ENCODE data around the gene BRWD1.

Gene BRWD1

DNA sequence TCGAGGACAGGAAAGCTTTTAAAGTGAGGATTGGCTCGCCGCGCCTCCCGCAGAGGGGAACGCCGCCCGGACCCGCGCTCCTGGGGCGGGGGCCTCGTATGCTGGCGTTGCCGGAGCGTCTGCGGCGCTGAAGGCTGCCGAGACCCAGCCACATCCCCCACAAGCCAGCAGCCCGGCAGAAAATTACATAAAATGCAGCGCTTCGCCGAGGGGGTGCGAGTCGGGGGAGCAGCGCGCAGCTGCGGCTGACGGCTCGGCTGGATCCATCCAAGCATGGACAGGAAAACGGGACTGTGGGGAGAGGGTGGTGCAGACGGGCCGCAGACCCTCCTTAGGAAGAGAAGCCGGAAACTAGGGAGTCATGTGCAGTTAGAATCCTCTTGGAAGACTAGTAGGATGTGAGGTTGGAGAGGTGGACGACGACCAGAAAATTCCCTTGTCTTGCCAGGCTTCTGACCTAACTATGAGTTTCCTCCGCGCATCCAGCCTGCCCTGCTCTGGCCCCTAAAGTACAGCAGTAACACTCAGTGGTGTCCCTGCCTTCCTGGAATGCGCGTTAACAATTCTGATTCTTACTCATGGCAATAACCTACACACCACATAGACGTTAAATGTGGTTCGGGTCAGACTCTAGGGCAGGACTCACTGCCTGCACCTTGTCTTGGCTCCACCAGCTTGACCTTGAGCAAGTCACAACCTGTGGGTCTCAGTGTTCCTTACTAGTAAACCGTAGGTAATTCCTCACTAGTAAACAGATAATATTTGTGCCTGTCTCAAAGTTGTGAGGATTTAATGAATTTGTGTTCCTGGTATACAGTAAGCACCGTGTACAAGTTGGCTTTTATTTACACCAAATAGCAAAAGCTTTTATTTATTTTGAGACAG is 953 bp upstream of the BRWD1 start:
- Histone ChIP-seq H3K4me3 (ENCODE audit: low read length) (peak overlapping the region; percentile 90), H3K36me3 (ENCODE audit: insufficient read depth, low read length) (no peaks in the 10 kb centered on the region), H3K4me1 (ENCODE audit: control insufficient read depth, insufficient read depth, low read length) (peaks cover 12% of the 10 kb centered on the region), H3K4me2 (ENCODE audit: low read length) (peak overlapping the region; percentile 96), H3K9me3 (replicated peaks; ENCODE audit: low read length) (no peaks in the 10 kb centered on the region), H3K27me3 (ENCODE audit: control insufficient read depth, insufficient read depth, low read length) (no peaks in the 10 kb centered on the region), H3K9ac (ENCODE audit: low read depth, low read length) (peak overlapping the region; percentile 95)

DNA sequence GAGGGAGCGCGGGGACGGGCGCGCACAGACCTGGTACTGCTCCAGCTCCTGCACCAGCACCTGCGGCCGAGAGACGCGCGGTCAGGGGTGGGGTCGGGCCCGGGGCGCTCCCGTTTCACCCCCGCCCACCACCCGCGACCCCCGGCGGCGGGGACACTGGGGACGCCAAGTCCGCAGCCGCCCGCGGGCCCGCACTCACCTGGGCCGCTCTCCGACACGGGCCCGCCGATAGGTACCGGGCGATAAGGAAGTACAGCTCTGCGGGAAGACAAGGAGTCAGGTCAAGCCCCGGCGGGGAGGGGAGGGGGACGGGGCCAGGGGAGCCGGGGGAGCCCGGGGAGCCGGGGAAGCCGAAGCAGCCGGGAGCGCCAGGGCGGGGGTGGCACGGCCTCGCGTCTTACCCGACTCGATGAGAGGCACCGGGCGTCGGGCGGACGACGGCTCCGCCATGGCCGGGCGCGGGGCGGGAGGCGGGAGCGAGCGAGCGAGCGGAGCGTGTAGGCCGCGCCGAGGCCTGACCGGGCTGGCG is 326 bp downstream of the BRWD1 start:
- peak overlapping the region; percentile 96 for H3K4me2 ChIP-seq (ENCODE audit: low read length)
- H3K4me1 ChIP-seq (ENCODE audit: control insufficient read depth, insufficient read depth, low read length): peaks cover 12% of the 10 kb centered on the region
- peak overlapping the region; percentile 95 for H3K9ac ChIP-seq (ENCODE audit: low read depth, low read length)
- no peaks in the 10 kb centered on the region for H3K27me3 ChIP-seq (ENCODE audit: control insufficient read depth, insufficient read depth, low read length)
- no peaks in the 10 kb centered on the region for H3K9me3 ChIP-seq (replicated peaks; ENCODE audit: low read length)
- peak overlapping the region; percentile 90 for H3K4me3 ChIP-seq (ENCODE audit: low read length)
- peaks cover 3% of the 10 kb centered on the region for H3K36me3 ChIP-seq (ENCODE audit: insufficient read depth, low read length)

DNA sequence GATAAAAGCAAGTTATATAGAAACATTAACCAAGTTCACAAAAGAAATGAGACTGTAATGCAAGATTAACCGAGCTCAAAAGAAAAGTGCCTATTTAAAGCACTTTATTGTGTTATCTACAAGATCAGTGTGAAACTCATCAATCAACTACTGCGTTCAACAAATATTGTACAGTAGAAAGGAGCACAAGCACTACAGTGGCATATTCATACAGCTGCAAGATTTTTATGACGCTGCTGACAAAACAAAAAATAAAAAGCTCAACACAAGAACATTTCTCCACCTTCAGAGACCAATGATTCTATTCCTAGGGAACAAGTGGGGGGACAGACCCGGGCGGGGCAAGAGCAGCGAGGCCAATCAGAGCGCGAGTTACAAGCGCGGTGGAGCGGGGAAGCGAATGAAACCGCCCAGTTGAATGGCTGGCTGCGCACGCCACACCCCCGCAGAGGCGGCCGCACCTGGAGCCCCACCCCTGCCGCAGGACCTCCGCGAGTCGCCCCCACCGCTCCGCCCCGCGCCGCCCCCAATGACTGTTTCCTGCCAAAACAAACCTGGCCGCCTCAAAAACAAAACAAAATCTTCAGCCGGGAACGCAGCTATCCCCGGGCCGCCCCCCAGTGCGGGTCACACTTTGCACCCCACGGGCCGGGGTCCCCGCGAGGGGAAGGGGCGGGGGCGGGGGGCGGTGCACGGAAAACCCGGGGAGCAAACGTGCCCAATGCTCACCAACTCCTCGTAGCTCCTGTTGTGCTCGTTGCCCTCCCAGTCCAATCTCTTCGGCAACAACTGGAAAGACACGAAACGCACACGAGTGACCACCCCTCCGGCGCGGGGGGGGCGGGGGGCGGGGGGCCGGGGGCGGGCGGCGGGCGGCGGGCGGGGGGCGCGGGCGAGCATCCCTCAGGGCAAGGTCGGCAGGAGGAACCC is 1.1 kb downstream of the BRWD1 start:
- no peaks in the 10 kb centered on the region for H3K9me3 ChIP-seq (replicated peaks; ENCODE audit: low read length)
- H3K4me2 ChIP-seq (ENCODE audit: low read length): peak overlapping the region; percentile 96
- H3K4me1 ChIP-seq (ENCODE audit: control insufficient read depth, insufficient read depth, low read length): peaks cover 12% of the 10 kb centered on the region
- no peaks in the 10 kb centered on the region for H3K27me3 ChIP-seq (ENCODE audit: control insufficient read depth, insufficient read depth, low read length)
- H3K36me3 ChIP-seq (ENCODE audit: insufficient read depth, low read length): peaks cover 3% of the 10 kb centered on the region
- H3K9ac ChIP-seq (ENCODE audit: low read depth, low read length): peak overlapping the region; percentile 95
- peak overlapping the region; percentile 90 for H3K4me3 ChIP-seq (ENCODE audit: low read length)

DNA sequence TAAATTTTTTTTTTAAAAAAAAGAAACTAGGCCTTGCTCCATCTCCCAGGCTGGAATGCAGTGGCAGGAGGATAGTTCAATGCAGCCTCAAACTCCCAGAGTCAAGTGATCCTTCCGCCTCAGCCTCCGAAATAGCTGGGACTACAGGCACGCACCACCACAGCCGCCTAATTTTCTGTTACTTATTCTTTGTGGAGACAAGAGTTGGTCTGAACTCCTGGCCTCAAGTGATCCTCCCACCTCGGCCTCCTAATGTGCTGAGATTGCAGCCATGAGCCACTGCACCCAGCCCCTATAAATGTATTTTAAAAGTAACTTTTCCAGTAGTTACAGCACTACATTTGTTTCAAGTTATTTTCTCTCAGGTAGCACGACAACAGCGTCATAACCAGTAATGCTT is 2.3 kb downstream of the BRWD1 start:
- Histone ChIP-seq H3K4me1 (ENCODE audit: control insufficient read depth, insufficient read depth, low read length) (peaks cover 12% of the 10 kb centered on the region), H3K4me3 (ENCODE audit: low read length) (no peak overlapping the region), H3K27me3 (ENCODE audit: control insufficient read depth, insufficient read depth, low read length) (no peaks in the 10 kb centered on the region), H3K9me3 (replicated peaks; ENCODE audit: low read length) (no peaks in the 10 kb centered on the region), H3K4me2 (ENCODE audit: low read length) (no peak overlapping the region), H3K9ac (ENCODE audit: low read depth, low read length) (no peak overlapping the region), H3K36me3 (ENCODE audit: insufficient read depth, low read length) (peaks cover 3% of the 10 kb centered on the region)

DNA sequence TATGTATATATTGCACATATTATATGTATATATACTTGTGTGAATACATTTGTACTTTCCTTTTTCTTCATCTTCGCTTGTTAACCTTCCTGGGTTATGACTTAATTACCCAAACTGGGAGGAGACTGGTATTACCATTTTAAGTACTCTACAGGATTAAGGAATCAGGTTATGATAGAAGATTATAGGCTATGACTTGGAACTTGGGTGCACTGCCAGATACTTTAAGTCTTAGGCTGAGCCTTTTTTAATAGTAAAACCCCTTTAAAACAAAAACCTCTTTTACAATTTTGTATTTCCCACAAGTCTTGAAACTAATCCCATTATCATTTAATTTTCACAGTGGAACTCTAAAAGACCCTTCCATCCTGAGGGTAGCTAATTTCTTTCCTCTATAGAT is 6.0 kb downstream of the BRWD1 start:
- peaks cover 7% of the 10 kb centered on the region for H3K36me3 ChIP-seq (ENCODE audit: insufficient read depth, low read length)
- no peak overlapping the region for H3K9ac ChIP-seq (ENCODE audit: low read depth, low read length)
- no peak overlapping the region for H3K4me3 ChIP-seq (ENCODE audit: low read length)
- no peaks in the 10 kb centered on the region for H3K9me3 ChIP-seq (replicated peaks; ENCODE audit: low read length)
- peaks cover 6% of the 10 kb centered on the region for H3K4me1 ChIP-seq (ENCODE audit: control insufficient read depth, insufficient read depth, low read length)
- no peak overlapping the region for H3K4me2 ChIP-seq (ENCODE audit: low read length)
- no peaks in the 10 kb centered on the region for H3K27me3 ChIP-seq (ENCODE audit: control insufficient read depth, insufficient read depth, low read length)

DNA sequence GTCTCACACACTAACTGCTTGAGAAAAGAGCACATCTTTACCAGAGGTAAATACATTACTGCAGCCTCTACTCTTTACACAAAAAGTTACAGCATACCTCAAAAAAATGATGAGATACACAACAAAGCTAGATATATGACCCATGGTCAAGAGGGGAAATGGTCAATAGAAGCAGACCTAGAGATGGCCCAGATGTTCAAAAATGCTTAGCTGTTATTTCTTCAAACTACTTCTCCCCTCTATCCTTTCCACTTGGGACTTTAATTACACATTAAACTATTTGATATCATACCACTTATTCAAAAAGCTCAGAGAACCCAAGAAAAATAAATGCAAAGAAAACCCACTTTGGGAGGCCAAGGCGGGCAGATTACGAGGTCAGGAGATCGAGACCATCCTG is 12.8 kb downstream of the BRWD1 start:
- no peak overlapping the region for H3K4me3 ChIP-seq (ENCODE audit: low read length)
- H3K9ac ChIP-seq (ENCODE audit: low read depth, low read length): no peak overlapping the region
- H3K36me3 ChIP-seq (ENCODE audit: insufficient read depth, low read length): peaks cover 36% of the 10 kb centered on the region
- no peaks in the 10 kb centered on the region for H3K4me1 ChIP-seq (ENCODE audit: control insufficient read depth, insufficient read depth, low read length)
- no peak overlapping the region for H3K4me2 ChIP-seq (ENCODE audit: low read length)
- H3K9me3 ChIP-seq (replicated peaks; ENCODE audit: low read length): no peaks in the 10 kb centered on the region
- H3K27me3 ChIP-seq (ENCODE audit: control insufficient read depth, insufficient read depth, low read length): no peaks in the 10 kb centered on the region

DNA sequence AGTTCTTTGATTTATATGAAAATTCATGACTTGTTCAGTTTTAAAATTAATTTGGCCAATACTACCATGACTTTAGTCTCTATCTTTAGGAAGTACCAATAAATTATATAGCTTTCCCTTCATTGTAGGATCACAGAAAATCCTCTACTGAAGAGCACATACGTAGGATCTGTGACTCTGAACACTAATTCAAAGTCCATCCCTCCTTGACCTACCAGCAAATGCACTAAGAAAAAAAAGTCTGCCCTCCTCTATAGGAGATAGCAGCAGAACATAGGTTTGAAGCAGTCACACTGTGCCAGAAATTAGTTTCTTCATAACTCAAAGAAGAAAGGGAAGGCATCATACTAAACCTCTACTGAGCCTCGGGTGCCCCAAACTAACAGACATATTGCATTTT is 16.5 kb downstream of the BRWD1 start:
- H3K4me2 ChIP-seq (ENCODE audit: low read length): no peak overlapping the region

DNA sequence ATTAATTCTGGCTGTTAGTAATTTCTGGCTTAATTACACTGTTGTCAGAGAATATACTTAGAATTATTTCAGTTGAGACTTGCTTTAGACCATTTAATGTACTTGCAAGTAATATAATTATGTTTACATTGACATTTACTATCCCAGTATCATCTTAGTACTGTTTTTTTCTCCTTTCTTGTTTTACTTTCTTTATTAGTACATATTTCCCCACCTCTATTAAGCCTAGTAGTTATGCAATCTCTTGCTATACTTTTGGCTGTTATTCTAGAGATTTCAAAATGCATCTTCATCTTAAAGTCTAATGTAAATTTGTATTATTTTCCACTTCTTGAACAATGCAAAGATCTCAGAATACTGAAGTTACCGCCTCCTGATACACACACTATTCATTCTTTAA is 24.4 kb downstream of the BRWD1 start:
- Histone ChIP-seq H3K9ac (ENCODE audit: low read depth, low read length) (no peak overlapping the region), H3K27me3 (ENCODE audit: control insufficient read depth, insufficient read depth, low read length) (no peaks in the 10 kb centered on the region), H3K4me3 (ENCODE audit: low read length) (no peak overlapping the region), H3K36me3 (ENCODE audit: insufficient read depth, low read length) (peaks cover 71% of the 10 kb centered on the region), H3K4me2 (ENCODE audit: low read length) (no peak overlapping the region), H3K4me1 (ENCODE audit: control insufficient read depth, insufficient read depth, low read length) (no peaks in the 10 kb centered on the region), H3K9me3 (replicated peaks; ENCODE audit: low read length) (no peaks in the 10 kb centered on the region)

More for the DNA sequence above, 16.5 kb downstream of the BRWD1 start:
- Histone ChIP-seq H3K36me3 (ENCODE audit: insufficient read depth, low read length) (peaks cover 64% of the 10 kb centered on the region), H3K4me1 (ENCODE audit: control insufficient read depth, insufficient read depth, low read length) (no peaks in the 10 kb centered on the region), H3K9ac (ENCODE audit: low read depth, low read length) (no peak overlapping the region), H3K4me3 (ENCODE audit: low read length) (no peak overlapping the region), H3K9me3 (replicated peaks; ENCODE audit: low read length) (no peaks in the 10 kb centered on the region), H3K27me3 (ENCODE audit: control insufficient read depth, insufficient read depth, low read length) (no peaks in the 10 kb centered on the region)

DNA sequence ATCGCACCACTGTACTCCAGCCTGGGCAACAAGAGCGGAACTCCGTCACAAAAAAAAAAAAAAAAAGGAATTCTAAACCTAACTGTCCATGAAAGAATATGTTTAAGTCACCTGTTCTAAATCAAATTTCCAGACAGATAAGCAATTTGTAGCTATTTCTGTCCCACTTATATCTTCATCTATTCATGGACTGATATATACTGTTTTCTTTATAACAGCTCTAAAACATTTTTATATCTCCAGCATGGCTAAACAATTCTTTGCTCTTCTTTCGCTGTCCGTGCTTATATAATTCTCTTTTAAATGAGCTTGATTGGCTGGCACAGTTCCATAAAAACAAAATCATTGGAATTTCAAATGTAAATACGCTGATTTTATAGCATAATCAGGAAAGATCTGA is 30.5 kb downstream of the BRWD1 start:
- Histone ChIP-seq H3K4me1 (ENCODE audit: control insufficient read depth, insufficient read depth, low read length) (no peaks in the 10 kb centered on the region), H3K36me3 (ENCODE audit: insufficient read depth, low read length) (peaks cover 44% of the 10 kb centered on the region), H3K4me2 (ENCODE audit: low read length) (no peak overlapping the region), H3K9me3 (replicated peaks; ENCODE audit: low read length) (no peaks in the 10 kb centered on the region), H3K9ac (ENCODE audit: low read depth, low read length) (no peak overlapping the region), H3K4me3 (ENCODE audit: low read length) (no peak overlapping the region), H3K27me3 (ENCODE audit: control insufficient read depth, insufficient read depth, low read length) (no peaks in the 10 kb centered on the region)

DNA sequence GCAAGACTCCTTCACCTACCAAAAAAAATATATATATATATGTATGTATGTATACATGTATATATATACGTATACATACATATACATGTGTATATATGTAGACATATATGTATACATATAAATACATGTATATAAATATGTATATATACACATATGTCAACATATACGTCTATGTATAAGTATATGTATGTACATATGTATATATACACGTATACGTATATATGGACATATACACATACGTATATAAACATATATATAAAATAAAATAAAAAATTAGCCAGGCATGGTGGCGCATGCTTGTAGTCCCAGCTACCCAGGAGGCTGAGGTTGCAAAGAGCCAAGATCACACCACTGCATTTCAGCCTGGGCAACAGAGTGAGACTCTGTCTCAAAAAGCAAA is 31.6 kb downstream of the BRWD1 start:
- Histone ChIP-seq H3K4me2 (ENCODE audit: low read length) (no peak overlapping the region), H3K36me3 (ENCODE audit: insufficient read depth, low read length) (peaks cover 37% of the 10 kb centered on the region), H3K9me3 (replicated peaks; ENCODE audit: low read length) (no peaks in the 10 kb centered on the region), H3K4me3 (ENCODE audit: low read length) (no peak overlapping the region), H3K9ac (ENCODE audit: low read depth, low read length) (no peak overlapping the region), H3K4me1 (ENCODE audit: control insufficient read depth, insufficient read depth, low read length) (no peaks in the 10 kb centered on the region), H3K27me3 (ENCODE audit: control insufficient read depth, insufficient read depth, low read length) (no peaks in the 10 kb centered on the region)

DNA sequence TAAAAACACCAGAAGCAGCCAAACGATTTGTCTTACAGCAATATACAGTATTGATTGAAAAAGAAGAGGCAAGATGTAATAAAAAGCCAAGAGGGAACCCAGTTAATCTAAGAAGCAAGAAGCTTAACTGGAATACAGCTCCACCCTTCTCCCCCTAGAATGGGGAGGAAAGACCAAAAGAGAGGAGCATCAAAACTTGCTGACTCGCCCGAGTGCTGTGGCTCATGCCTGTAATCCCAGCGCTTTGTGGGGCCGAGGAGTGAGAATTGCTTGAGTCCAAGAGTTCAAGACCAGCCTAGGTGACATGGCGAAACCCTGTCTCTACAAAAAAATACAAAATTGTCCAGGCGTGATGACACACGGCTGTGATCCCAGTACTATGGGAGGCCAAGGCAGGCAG is 32.2 kb downstream of the BRWD1 start:
- no peak overlapping the region for H3K4me2 ChIP-seq (ENCODE audit: low read length)
- H3K4me1 ChIP-seq (ENCODE audit: control insufficient read depth, insufficient read depth, low read length): no peaks in the 10 kb centered on the region
- no peaks in the 10 kb centered on the region for H3K27me3 ChIP-seq (ENCODE audit: control insufficient read depth, insufficient read depth, low read length)
- peaks cover 35% of the 10 kb centered on the region for H3K36me3 ChIP-seq (ENCODE audit: insufficient read depth, low read length)
- no peak overlapping the region for H3K4me3 ChIP-seq (ENCODE audit: low read length)
- H3K9me3 ChIP-seq (replicated peaks; ENCODE audit: low read length): no peaks in the 10 kb centered on the region
- H3K9ac ChIP-seq (ENCODE audit: low read depth, low read length): no peak overlapping the region

Data from skeletal muscle satellite cell (primary cell).